ENCODE data around the gene PCCA.

- TF ChIP-seq CTCF (IDR thresholded peaks at IDR 0.05; ENCODE audit: low read depth, low read length) (no peak), EZH2phosphoT487 (IDR thresholded peaks at IDR 0.05; ENCODE audit: low read depth) (no peak)
Measured at GRCh38 chr13:100139817-100140216, 50.9 kb downstream of the PCCA start.
